HCT116 (cell line): ENCODE data around the gene SEC24D. TPM values are rescaled to one million over a fixed set of nuclear protein-coding genes. Genes with fewer than 3 reads are reported as not detected.

ENCODE experiments used
- ATAC-seq: fragments of 200-7000 bp; cut with Tn5 transposase; 2 replicates; pipeline ENCODE4 v1.9.1; 2020; ENCODE audit warnings: mild to moderate bottlenecking, moderate library complexity
- BruUV-seq: library from RNA; stranded (reverse); fragments of 400-500 nt; replicated peaks from 2 replicates; lab custom pipeline; 2021; lab: Mats Ljungman, UMichigan
- CTCF ChIA-PET: fragments of 300-600 bp; sonication (Branson Sonifier 250); formaldehyde crosslinking; loops from one replicate; lab custom pipeline; 2021; ENCODE audit warnings: antibody characterized with exemption; lab: Charles Lee
- POLR2A ChIA-PET: fragments of 300-600, 350-600 bp; sonication (Branson Sonifier 250); formaldehyde crosslinking; loops from one replicate; lab custom pipeline; 2021; ENCODE audit warnings: antibody characterized with exemption; lab: Charles Lee
- RAD21 ChIA-PET, 2 experiments: fragments of 300-600 bp; sonication (Branson Sonifier 250); formaldehyde crosslinking; loops; one replicate each; lab custom pipeline; 2023; ENCODE audit warnings: low total read pairs in 2 of 2; ENCODE audit not compliant: uncharacterized antibody in 2 of 2, unreplicated experiment in 2 of 2, low non-redundant PET in 1 of 2; lab: Charles Lee
- DNase-seq: peaks from one replicate; pipeline ENCODE4 v3.0.0-alpha.2; 2010; ENCODE audit warnings: low read depth, low spot score
- H2AFZ ChIP-seq: fragments of 200-600 bp; shearing (Covaris generic), sonication (generic); 2 replicates; pipeline ENCODE4 v1.6.1; 2017; ENCODE audit warnings: low read depth, mixed run types, mixed read lengths, antibody characterized with exemption, low read length; ENCODE audit not compliant: poor library complexity, severe bottlenecking
- H3K27ac ChIP-seq: 2 replicates; pipeline ENCODE4 v1.5.1; 2012; ENCODE audit warnings: low read depth, low read length
- H3K27me3 ChIP-seq: fragments of 200-600 bp; sonication (generic); 2 replicates; pipeline ENCODE4 v1.6.1; 2016; ENCODE audit warnings: mixed run types, low read length, mixed read lengths; ENCODE audit not compliant: insufficient read depth
- H3K36me3 ChIP-seq, 2 experiments: fragments of 200-500 bp in 1 of 2; fragments of 200-600 bp in 1 of 2; sonication (Bioruptor generic) in 1 of 2; sonication (generic) in 1 of 2; 2 replicates each; pipeline versions ENCODE4 v1.5.1 to v1.6.1; 2014 to 2016; ENCODE audit warnings: low read length in 2 of 2, inconsistent platforms in 1 of 2, mixed read lengths in 1 of 2, mixed run types in 1 of 2; ENCODE audit not compliant: insufficient read depth in 2 of 2, control insufficient read depth in 1 of 2
- H3K4me1 ChIP-seq, 2 experiments: fragments of 200-600 bp in 1 of 2; sonication (generic) in 1 of 2; 2 replicates each; pipeline versions ENCODE4 v1.5.1 to v1.6.1; 2012 to 2017; ENCODE audit warnings: low read length in 2 of 2, inconsistent platforms in 1 of 2, mild to moderate bottlenecking in 1 of 2, mixed read lengths in 1 of 2, mixed run types in 1 of 2, moderate library complexity in 1 of 2; ENCODE audit not compliant: insufficient read depth in 2 of 2, control insufficient read depth in 1 of 2
- H3K4me2 ChIP-seq: fragments of 200-600 bp; sonication (generic); 2 replicates; pipeline ENCODE4 v1.6.1; 2017; ENCODE audit warnings: mixed run types, low read length, mixed read lengths
- H3K4me3 ChIP-seq, 2 experiments: fragments of 200-600 bp in 1 of 2; sonication (generic) in 1 of 2; replicated peaks in 1 of 2; 2 replicates each; pipeline ENCODE4 v1.5.1; 2011 to 2016; ENCODE audit warnings: low read length in 2 of 2, control low read depth in 1 of 2, low read depth in 1 of 2, mild to moderate bottlenecking in 1 of 2, mixed read lengths in 1 of 2, mixed run types in 1 of 2
- H3K79me2 ChIP-seq: fragments of 200-600 bp; sonication (generic); 2 replicates; pipeline ENCODE4 v1.6.1; 2017; ENCODE audit warnings: mild to moderate bottlenecking, mixed run types, low read length, moderate library complexity, mixed read lengths; ENCODE audit not compliant: insufficient read depth
- H3K9ac ChIP-seq: fragments of 200-600 bp; sonication (generic); 2 replicates; pipeline ENCODE4 v1.6.1; 2016; ENCODE audit warnings: low read length, mixed read lengths
- H3K9me2 ChIP-seq: fragments of 200-600 bp; sonication (generic), shearing (Covaris generic); 2 replicates; pipeline ENCODE4 v1.6.1; 2017; ENCODE audit warnings: mixed run types, mild to moderate bottlenecking, moderate library complexity; ENCODE audit not compliant: insufficient read depth
- H3K9me3 ChIP-seq, 2 experiments: fragments of 200-500 bp in 1 of 2; fragments of 200-600 bp in 1 of 2; sonication (Bioruptor generic) in 1 of 2; sonication (generic) in 1 of 2; 2 replicates each; pipeline ENCODE4 v1.6.1; 2014 to 2017; ENCODE audit warnings: low read length in 2 of 2, mixed read lengths in 2 of 2, inconsistent platforms in 1 of 2, low read depth in 1 of 2, mild to moderate bottlenecking in 1 of 2, mixed run types in 1 of 2, moderate library complexity in 1 of 2; ENCODE audit not compliant: control insufficient read depth in 1 of 2, insufficient read depth in 1 of 2
- H4K20me1 ChIP-seq: fragments of 200-600 bp; sonication (generic), shearing (Covaris generic); 2 replicates; pipeline ENCODE4 v1.6.1; 2017; ENCODE audit warnings: mixed run types, mild to moderate bottlenecking, moderate library complexity; ENCODE audit not compliant: insufficient read depth
- EZH2phosphoT487 ChIP-seq: fragments of 200-600 bp; IDR thresholded peaks from 2 replicates; pipeline ENCODE4 v1.6.1; 2018; ENCODE audit warnings: antibody characterized with exemption, borderline replicate concordance
- RAD21 ChIP-seq: IDR thresholded peaks from 2 replicates; pipeline ENCODE4 v1.6.1; 2012; ENCODE audit warnings: low read depth, mild to moderate bottlenecking
- SP1 ChIP-seq: IDR thresholded peaks from 2 replicates; pipeline ENCODE4 v1.6.1; 2012; ENCODE audit warnings: low read depth
- TCF7L2 ChIP-seq: IDR thresholded peaks from 2 replicates; pipeline ENCODE4 v1.7.0; 2011; ENCODE audit warnings: borderline replicate concordance, inconsistent platforms; ENCODE audit not compliant: insufficient read depth, insufficient read length; ENCODE audit errors: extremely low read depth
- ZFX ChIP-seq: fragments of 450-650 bp; IDR thresholded peaks from 2 replicates; pipeline ENCODE4 v1.6.1; 2017
- ZNF274 ChIP-seq: fragments of 200-500 bp; sonication (Bioruptor generic); IDR thresholded peaks from 2 replicates; pipeline ENCODE4 v1.6.1; 2014; ENCODE audit warnings: mild to moderate bottlenecking, low read depth, low read length, inconsistent platforms
- intact Hi-C: fragments of 100-400 bp; cut with micrococcal nuclease; formaldehyde crosslinking; loops from 2 replicates; pipeline ENCODE4 v1.10.0; 2022
- total RNA-seq: library from RNA; stranded (reverse); gene quantifications from one replicate; pipeline ENCODE4 v1.2.1, GENCODE V29; 2021; ENCODE audit not compliant: unreplicated experiment
- TF ChIP-seq, protein P1 (sequence below): IDR thresholded peaks from 2 replicates; pipeline ENCODE4 v1.6.1; 2012; ENCODE audit warnings: low read depth
- TF ChIP-seq, protein P2 (sequence below), 3 experiments: fragments of 200-600 bp in 1 of 3; sonication (generic) in 1 of 3; IDR thresholded peaks in 2 of 3; conservative IDR thresholded peaks in 1 of 3; 2 replicates each; pipeline ENCODE4 v1.5.1; 2012 to 2017; ENCODE audit warnings: low read depth in 2 of 3, low read length in 2 of 3, antibody characterized with exemption in 1 of 3, borderline replicate concordance in 1 of 3, control low read depth in 1 of 3, mild to moderate bottlenecking in 1 of 3, mixed read lengths in 1 of 3, mixed run types in 1 of 3, moderate library complexity in 1 of 3; ENCODE audit not compliant: insufficient read depth in 1 of 3
- TF ChIP-seq, protein P3 (sequence below): IDR thresholded peaks from 2 replicates; pipeline ENCODE4 v1.6.1; 2012

SEC24D gene
- total RNA-seq, 1 experiment from 2014 or later, result 28.5 TPM

GRCh38 chr4:118799231-118799942, 36.5 kb downstream of the SEC24D start (continued):
- TF ChIP-seq, protein P1, sequence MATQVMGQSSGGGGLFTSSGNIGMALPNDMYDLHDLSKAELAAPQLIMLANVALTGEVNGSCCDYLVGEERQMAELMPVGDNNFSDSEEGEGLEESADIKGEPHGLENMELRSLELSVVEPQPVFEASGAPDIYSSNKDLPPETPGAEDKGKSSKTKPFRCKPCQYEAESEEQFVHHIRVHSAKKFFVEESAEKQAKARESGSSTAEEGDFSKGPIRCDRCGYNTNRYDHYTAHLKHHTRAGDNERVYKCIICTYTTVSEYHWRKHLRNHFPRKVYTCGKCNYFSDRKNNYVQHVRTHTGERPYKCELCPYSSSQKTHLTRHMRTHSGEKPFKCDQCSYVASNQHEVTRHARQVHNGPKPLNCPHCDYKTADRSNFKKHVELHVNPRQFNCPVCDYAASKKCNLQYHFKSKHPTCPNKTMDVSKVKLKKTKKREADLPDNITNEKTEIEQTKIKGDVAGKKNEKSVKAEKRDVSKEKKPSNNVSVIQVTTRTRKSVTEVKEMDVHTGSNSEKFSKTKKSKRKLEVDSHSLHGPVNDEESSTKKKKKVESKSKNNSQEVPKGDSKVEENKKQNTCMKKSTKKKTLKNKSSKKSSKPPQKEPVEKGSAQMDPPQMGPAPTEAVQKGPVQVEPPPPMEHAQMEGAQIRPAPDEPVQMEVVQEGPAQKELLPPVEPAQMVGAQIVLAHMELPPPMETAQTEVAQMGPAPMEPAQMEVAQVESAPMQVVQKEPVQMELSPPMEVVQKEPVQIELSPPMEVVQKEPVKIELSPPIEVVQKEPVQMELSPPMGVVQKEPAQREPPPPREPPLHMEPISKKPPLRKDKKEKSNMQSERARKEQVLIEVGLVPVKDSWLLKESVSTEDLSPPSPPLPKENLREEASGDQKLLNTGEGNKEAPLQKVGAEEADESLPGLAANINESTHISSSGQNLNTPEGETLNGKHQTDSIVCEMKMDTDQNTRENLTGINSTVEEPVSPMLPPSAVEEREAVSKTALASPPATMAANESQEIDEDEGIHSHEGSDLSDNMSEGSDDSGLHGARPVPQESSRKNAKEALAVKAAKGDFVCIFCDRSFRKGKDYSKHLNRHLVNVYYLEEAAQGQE, result no peak
- TF ChIP-seq ZNF274, result no peak
- no peak for TF ChIP-seq SP1
- no peak for TF ChIP-seq TCF7L2

- no peak overlapping the region for H3K4me2 ChIP-seq
- no peak overlapping the region for H3K9ac ChIP-seq
- no TSS peak for BruUV-seq
- CTCF ChIA-PET, result no interaction called here
- ATAC-seq, result peak; percentile 67
- no peaks in the 10 kb centered on the region for H3K27me3 ChIP-seq
- no peak for TF ChIP-seq RAD21
- no peak for TF ChIP-seq SP1
- no peak for TF ChIP-seq EZH2phosphoT487
- no peak for TF ChIP-seq ZFX
- TF ChIP-seq, protein P1, result no peak
- TF ChIP-seq, protein P2, sequence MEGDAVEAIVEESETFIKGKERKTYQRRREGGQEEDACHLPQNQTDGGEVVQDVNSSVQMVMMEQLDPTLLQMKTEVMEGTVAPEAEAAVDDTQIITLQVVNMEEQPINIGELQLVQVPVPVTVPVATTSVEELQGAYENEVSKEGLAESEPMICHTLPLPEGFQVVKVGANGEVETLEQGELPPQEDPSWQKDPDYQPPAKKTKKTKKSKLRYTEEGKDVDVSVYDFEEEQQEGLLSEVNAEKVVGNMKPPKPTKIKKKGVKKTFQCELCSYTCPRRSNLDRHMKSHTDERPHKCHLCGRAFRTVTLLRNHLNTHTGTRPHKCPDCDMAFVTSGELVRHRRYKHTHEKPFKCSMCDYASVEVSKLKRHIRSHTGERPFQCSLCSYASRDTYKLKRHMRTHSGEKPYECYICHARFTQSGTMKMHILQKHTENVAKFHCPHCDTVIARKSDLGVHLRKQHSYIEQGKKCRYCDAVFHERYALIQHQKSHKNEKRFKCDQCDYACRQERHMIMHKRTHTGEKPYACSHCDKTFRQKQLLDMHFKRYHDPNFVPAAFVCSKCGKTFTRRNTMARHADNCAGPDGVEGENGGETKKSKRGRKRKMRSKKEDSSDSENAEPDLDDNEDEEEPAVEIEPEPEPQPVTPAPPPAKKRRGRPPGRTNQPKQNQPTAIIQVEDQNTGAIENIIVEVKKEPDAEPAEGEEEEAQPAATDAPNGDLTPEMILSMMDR (IDR thresholded peaks at IDR 0.05 in 2 of 3, conservative IDR thresholded peaks at IDR 0.05 in 1 of 3; ENCODE audit: borderline replicate concordance in 1 of 3, insufficient read depth in 1 of 3, low read depth in 2 of 3, low read length in 2 of 3), result peak in 2 of 3 experiments; percentile 26 to 34; a peak in 2 of 6 replicates
- TF ChIP-seq, protein P3, sequence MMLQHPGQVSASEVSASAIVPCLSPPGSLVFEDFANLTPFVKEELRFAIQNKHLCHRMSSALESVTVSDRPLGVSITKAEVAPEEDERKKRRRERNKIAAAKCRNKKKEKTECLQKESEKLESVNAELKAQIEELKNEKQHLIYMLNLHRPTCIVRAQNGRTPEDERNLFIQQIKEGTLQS, result no peak
- H3K27ac ChIP-seq, result no peak overlapping the region
- POLR2A ChIA-PET, result no interaction called here
- H3K4me3 ChIP-seq, result no peak overlapping the region
- no peaks in the 10 kb centered on the region for H3K4me1 ChIP-seq
- RAD21 ChIA-PET, result no interaction called here
- no peaks in the 10 kb centered on the region for H3K9me2 ChIP-seq
- H3K79me2 ChIP-seq, result no peaks in the 10 kb centered on the region
- peaks cover 7 to 17% of the 10 kb centered on the region in 2 experiments; a peak in 3 of 4 replicates for H3K36me3 ChIP-seq
- H4K20me1 ChIP-seq, result no peaks in the 10 kb centered on the region
- H2AFZ ChIP-seq, result no peak overlapping the region
- intact Hi-C loops, result no loop called here
- no peak for DNase-seq
- H3K9me3 ChIP-seq, result no peaks in the 10 kb centered on the region
Observed at GRCh38 chr4:118798658-118799057, 37.3 kb downstream of the SEC24D start.
